Aorta (tissue), 5 donors: ENCODE measurements around the gene PSMB9. TPM values are rescaled to one million over a fixed set of nuclear protein-coding genes. Genes with fewer than 3 reads are reported as not detected.
"Not testable (repeated sequence)": the region's sequence is repeated elsewhere in the genome, so short reads cannot be mapped to it uniquely, and the experiment has no call there.

Experiments
- ATAC-seq: fragments of 200-7000 bp; cut with Tn5 transposase; one replicate; pipeline ENCODE4 v1.9.1; 2022; ENCODE audit warnings: moderate library complexity; ENCODE audit not compliant: low FRiP score
- DNase-seq, 2 donors: peaks; one replicate each; pipeline ENCODE4 v3.0.0-alpha.2; 2020
- H3K27ac ChIP-seq, 2 donors: one replicate each; pipeline ENCODE4 v1.5.1; 2013; ENCODE audit warnings: low read length in 2 of 2, mild to moderate bottlenecking in 2 of 2, moderate library complexity in 2 of 2, control low read depth in 1 of 2, inconsistent platforms in 1 of 2, low read depth in 1 of 2
- H3K27me3 ChIP-seq, 2 donors: one replicate each; pipeline ENCODE4 v1.6.1; 2013; ENCODE audit warnings: control low read depth in 1 of 2, low read length in 1 of 2, mild to moderate bottlenecking in 1 of 2, moderate library complexity in 1 of 2; ENCODE audit not compliant: insufficient read depth in 2 of 2, control insufficient read depth in 1 of 2
- H3K36me3 ChIP-seq, 2 donors: one replicate each; pipeline ENCODE4 v1.6.1; 2013; ENCODE audit warnings: control low read depth in 1 of 2, low read length in 1 of 2, mild to moderate bottlenecking in 1 of 2; ENCODE audit not compliant: insufficient read depth in 2 of 2, control insufficient read depth in 1 of 2
- H3K4me1 ChIP-seq, 2 donors: one replicate each; pipeline ENCODE4 v1.6.1; 2013; ENCODE audit warnings: low read length in 2 of 2, control low read depth in 1 of 2, mild to moderate bottlenecking in 1 of 2, moderate library complexity in 1 of 2; ENCODE audit not compliant: insufficient read depth in 2 of 2, control insufficient read depth in 1 of 2
- H3K4me3 ChIP-seq, 2 donors: one replicate each; pipeline ENCODE4 v1.5.1; 2013; ENCODE audit warnings: low read length in 2 of 2, control low read depth in 1 of 2, mild to moderate bottlenecking in 1 of 2
- H3K9me3 ChIP-seq: one replicate; pipeline ENCODE4 v1.6.1; 2013; ENCODE audit warnings: mild to moderate bottlenecking, low read length; ENCODE audit not compliant: control insufficient read depth
- WGBS, 2 donors: extraction: QIAGEN DNeasy Blood & Tissue Kit; methylation state at CpG; one replicate each; pipeline ENCODE4 v1.1.7; 2013; 5-methylcytosine and 5-hydroxymethylcytosine counted together
- intact Hi-C, 2 donors: fragments of 100-400 bp; cut with DNase I; formaldehyde crosslinking; loops; one replicate each; pipeline versions ENCODE4 v1.14.2 to v1.15.0; 2022
- polyA plus RNA-seq, 2 donors: library from polyadenylated mRNA; stranded (reverse); fragments of 200-250 nt; gene quantifications; one replicate each; pipeline ENCODE4 v1.2.3, GENCODE V29; 2013
- total RNA-seq, 2 donors: library from RNA; stranded (reverse); fragmentation: NEBNext Ultra II Directional; extraction: Animal tissue kit (Norgen Biotek cat#: 25700); gene quantifications; one replicate each; pipeline ENCODE4 v1.2.1, GENCODE V29; 2021
- donor health status: healthy with polysubstance abuse.
- donor health status: Bipolar disorder and iron deficiency.
- donor health status: DM: no; HTN: no; CAD: no.
- donor health status: DM: no; HTN: no; CAD: no.
- donor health status: DM: yes; HTN: yes; CAD: no.

Gene PSMB9
- total and polyA plus RNA-seq, 4 donors = 24.9 to 42.8 (median 33.3) TPM

DNA sequence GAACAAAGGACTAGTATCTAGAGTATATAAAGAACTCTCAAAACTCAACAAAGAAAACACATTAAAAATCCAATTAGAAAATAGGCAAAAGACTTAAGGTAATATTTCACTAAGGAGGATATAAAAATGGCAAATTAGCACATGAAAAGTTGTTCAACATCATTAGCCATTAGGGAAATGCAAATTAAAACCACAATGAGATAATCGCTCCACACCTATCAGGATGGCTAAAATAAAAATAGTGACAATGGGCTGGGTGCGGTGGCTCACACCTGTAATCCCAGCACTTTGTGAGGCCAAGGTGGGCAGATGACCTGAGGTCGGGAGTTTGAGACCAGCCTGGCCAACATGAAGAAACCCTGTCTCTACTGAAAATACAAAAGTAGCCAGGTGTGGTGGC lies 27.0 kb downstream of the PSMB9 start:
- H3K9me3 ChIP-seq, H3K4me3 ChIP-seq, ATAC-seq, H3K27ac ChIP-seq, H3K36me3 ChIP-seq, H3K27me3 ChIP-seq, H3K4me1 ChIP-seq, DNase-seq, intact Hi-C loops: not testable (repeated sequence)
- 61 to 82% methylated on average over 3 of the region's 3 CpGs for WGBS, 2 donors

GRCh38 chr6:32882879-32883250 lies 28.9 kb downstream of the PSMB9 start:
- Histone ChIP-seq H3K4me1 (no peaks in the 10 kb centered on the region), H3K36me3 (no peaks in the 10 kb centered on the region), H3K4me3 (no peak overlapping the region), H3K27ac (no peak overlapping the region), H3K27me3 (no peaks in the 10 kb centered on the region), H3K9me3 (no peaks in the 10 kb centered on the region)
- intact Hi-C loops = no loop called here
- ATAC-seq = no peak
- WGBS, 2 donors = 0 to 43% methylated on average over 1 of the region's 1 CpG
- DNase-seq = no peak

DNA sequence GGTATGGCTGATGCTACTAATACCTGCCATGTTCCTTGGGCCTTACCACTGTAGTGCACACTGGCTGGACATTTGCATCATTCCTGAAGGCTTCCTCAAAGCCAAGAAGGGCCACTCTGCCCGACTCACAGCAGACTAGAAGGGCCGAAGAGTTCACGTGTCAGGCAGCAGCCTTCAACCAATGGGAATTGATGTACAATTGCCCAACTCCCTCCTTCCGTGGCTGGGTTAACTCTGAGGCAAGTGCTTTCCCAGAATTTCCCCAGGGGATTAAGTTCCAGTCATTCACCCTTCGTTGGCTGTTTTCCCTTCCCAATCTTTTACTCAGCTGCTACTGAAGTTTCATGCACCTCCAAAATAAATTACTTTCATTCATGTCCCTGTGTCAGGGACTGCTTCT lies 29.8 kb downstream of the PSMB9 start:
- no peaks in the 10 kb centered on the region for H3K27me3 ChIP-seq
- ATAC-seq (peak; percentile 55), DNase-seq (peak in 1 of 2 donors; percentile 69)
- 4 to 5% methylated on average over 5 of the region's 5 CpGs for WGBS, 2 donors
- H3K4me1 ChIP-seq = no peaks in the 10 kb centered on the region
- H3K27ac ChIP-seq = no peak overlapping the region
- intact Hi-C loops = no loop called here
- H3K9me3 ChIP-seq = no peaks in the 10 kb centered on the region
- H3K36me3 ChIP-seq = no peaks in the 10 kb centered on the region
- H3K4me3 ChIP-seq = no peak overlapping the region

- Histone ChIP-seq H3K27me3 (no peaks in the 10 kb centered on the region), H3K4me3 (no peak overlapping the region), H3K36me3 (no peaks in the 10 kb centered on the region), H3K4me1 (no peaks in the 10 kb centered on the region), H3K9me3 (no peaks in the 10 kb centered on the region), H3K27ac (no peak overlapping the region)
- DNase-seq (no peak), ATAC-seq (peak; percentile 69)
- intact Hi-C loops = loop anchor here (1.0 to 2.0 kb wide), 2 partner anchors 99 to 100 kb away; no protein-coding TSS in a partner anchor
- 52 to 58% methylated on average over 4 of the region's 4 CpGs for WGBS, 2 donors
Observed at GRCh38 chr6:32885698-32886286, 31.8 kb downstream of the PSMB9 start.

GRCh38 chr6:32886681-32887383 lies 32.8 kb downstream of the PSMB9 start:
- intact Hi-C loops = loop anchor here in 1 of 2 donors (2.0 kb wide), 1 partner anchor 98 kb away; no protein-coding TSS in a partner anchor

DNA sequence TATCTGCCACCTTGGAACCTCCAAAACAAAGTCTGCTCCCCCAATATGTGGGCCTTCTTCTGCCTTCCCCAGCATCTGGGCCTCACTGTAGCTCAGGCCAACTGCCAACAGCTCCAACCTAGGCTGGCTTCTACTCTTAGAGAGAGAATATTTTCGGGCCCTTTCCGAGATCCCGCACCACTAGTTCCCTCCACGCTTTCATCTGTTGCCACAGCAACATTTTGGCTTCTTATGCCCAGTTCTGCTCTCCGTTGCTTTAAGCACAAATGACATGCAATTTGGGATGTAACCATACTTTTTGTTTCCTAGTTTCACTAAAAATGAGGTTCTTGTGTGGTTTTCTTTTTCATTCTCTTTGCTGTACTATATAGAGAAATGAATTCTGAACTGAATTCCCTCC lies 33.6 kb downstream of the PSMB9 start:
- Histone ChIP-seq H3K36me3 (no peaks in the 10 kb centered on the region), H3K4me3 (no peak overlapping the region), H3K9me3 (no peaks in the 10 kb centered on the region), H3K27ac (no peak overlapping the region), H3K27me3 (no peaks in the 10 kb centered on the region), H3K4me1 (no peaks in the 10 kb centered on the region)
- DNase-seq (no peak), ATAC-seq (no peak)
- intact Hi-C loops = loop anchor here in 1 of 2 donors (2.0 kb wide), 1 partner anchor 97 kb away; no protein-coding TSS in a partner anchor
- WGBS, 2 donors = 71 to 77% methylated on average over 5 of the region's 5 CpGs

More at GRCh38 chr6:32886681-32887383, 32.8 kb downstream of the PSMB9 start:
- Histone ChIP-seq H3K27ac (no peak overlapping the region), H3K9me3 (no peaks in the 10 kb centered on the region), H3K4me3 (no peak overlapping the region), H3K36me3 (no peaks in the 10 kb centered on the region), H3K4me1 (no peaks in the 10 kb centered on the region), H3K27me3 (no peaks in the 10 kb centered on the region)
- DNase-seq (no peak), ATAC-seq (no peak)
- 58 to 59% methylated on average over 3 of the region's 3 CpGs for WGBS, 2 donors

- WGBS, 2 donors = 94 to 96% methylated on average over 2 of the region's 2 CpGs
- Histone ChIP-seq H3K27me3 (no peaks in the 10 kb centered on the region), H3K36me3 (no peaks in the 10 kb centered on the region), H3K4me3 (no peak overlapping the region), H3K27ac (no peak overlapping the region), H3K4me1 (no peaks in the 10 kb centered on the region), H3K9me3 (no peaks in the 10 kb centered on the region)
- ATAC-seq (no peak), DNase-seq (no peak)
- intact Hi-C loops = no loop called here
Observed at GRCh38 chr6:32888576-32888975, 34.6 kb downstream of the PSMB9 start.

GRCh38 chr6:32889533-32889932 lies 35.5 kb downstream of the PSMB9 start:
- intact Hi-C loops = no loop called here
- 78 to 80% methylated on average over 1 of the region's 1 CpG for WGBS, 2 donors

GRCh38 chr6:32890831-32891230 lies 36.8 kb downstream of the PSMB9 start:
- no peaks in the 10 kb centered on the region for H3K4me1 ChIP-seq
- DNase-seq = no peak
- intact Hi-C loops = loop anchor here in 1 of 2 donors (5.0 kb wide), 1 partner anchor 41 kb away; no protein-coding TSS in a partner anchor
- no peaks in the 10 kb centered on the region for H3K9me3 ChIP-seq
- 58 to 75% methylated on average over 1 of the region's 1 CpG for WGBS, 2 donors
- no peaks in the 10 kb centered on the region for H3K27me3 ChIP-seq
- no peak overlapping the region for H3K27ac ChIP-seq
- ATAC-seq = no peak
- no peak overlapping the region for H3K4me3 ChIP-seq
- no peaks in the 10 kb centered on the region for H3K36me3 ChIP-seq

More at GRCh38 chr6:32889533-32889932, 35.5 kb downstream of the PSMB9 start:
- ATAC-seq (no peak), DNase-seq (no peak)
- Histone ChIP-seq H3K4me3 (no peak overlapping the region), H3K9me3 (no peaks in the 10 kb centered on the region), H3K27me3 (no peaks in the 10 kb centered on the region), H3K27ac (no peak overlapping the region), H3K4me1 (no peaks in the 10 kb centered on the region), H3K36me3 (no peaks in the 10 kb centered on the region)
